Gastrocnemius medialis (tissue), 4 donors: ENCODE measurements around the gene PLCH1.

Experiments used
- CTCF ChIP-seq, 5 experiments: fragments of 450-650 bp in 3 of 5; fragments of 200-600 bp in 2 of 5; sonication (generic) in 2 of 5; IDR thresholded peaks in 4 of 5; conservative IDR thresholded peaks in 1 of 5; 1 replicate in 4 of 5; 2 replicates in 1 of 5; pipeline ENCODE4 v1.5.1; 2016 to 2019; ENCODE audit warnings: antibody characterized with exemption in 5 of 5, mild to moderate bottlenecking in 3 of 5, moderate library complexity in 3 of 5
- POLR2A ChIP-seq, 2 donors: fragments of 450-650 bp; IDR thresholded peaks; one replicate each; pipeline ENCODE4 v1.6.1; 2017; ENCODE audit warnings: antibody characterized with exemption in 2 of 2, mild to moderate bottlenecking in 2 of 2, moderate library complexity in 2 of 2

- TF ChIP-seq POLR2A (IDR thresholded peaks at IDR 0.05) (no peak), CTCF (IDR thresholded peaks at IDR 0.05 in 4 of 5, conservative IDR thresholded peaks at IDR 0.05 in 1 of 5) (no peak)
Measured at GRCh38 chr3:155516439-155516838, 228.4 kb downstream of the PLCH1 start.
